HCEC 1CT (cell line): ENCODE data around the gene CSF3R.

Experiments used
- DNase-seq: peaks from one replicate; pipeline ENCODE4 v3.0.0-alpha.2; 2017

CSF3R gene

DNA sequence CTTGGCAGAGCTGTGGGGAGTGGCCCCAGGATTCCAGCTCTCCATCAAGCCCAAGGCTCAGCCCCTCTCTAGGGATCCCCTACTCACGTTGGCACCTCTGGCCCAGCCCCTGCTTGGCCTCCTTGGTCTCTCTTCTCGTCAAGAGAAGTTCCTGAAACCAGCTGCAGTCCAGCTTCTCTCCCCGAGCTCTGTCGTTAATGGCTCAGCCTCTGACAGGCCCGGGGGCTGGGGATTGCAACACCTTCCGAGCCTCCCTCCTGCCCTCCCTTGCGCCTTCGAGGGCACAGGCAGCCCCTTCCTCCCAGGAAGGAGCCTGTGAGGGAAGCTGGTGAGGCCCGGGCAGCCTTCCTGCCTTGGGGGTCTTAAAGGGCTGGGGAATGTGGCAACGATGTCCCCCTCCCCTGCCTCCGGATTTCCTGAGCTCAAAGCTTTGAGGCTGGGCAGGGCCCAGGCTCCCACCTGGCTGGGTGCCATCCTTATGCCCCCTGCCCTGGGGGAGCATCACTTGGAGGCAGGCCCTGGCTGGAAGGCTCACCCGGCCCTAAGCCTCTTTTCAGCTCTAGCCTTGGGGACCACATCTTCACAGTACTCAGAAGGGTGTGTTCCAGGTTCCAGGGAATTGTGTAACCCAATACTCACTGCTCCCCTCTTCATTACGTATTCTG lies at the start of gene CSF3R:
TSS of gene CSF3R (minus strand) at position 190 of the 665 bp plus-strand sequence. CDS start 3,417 bp downstream, outside the sequence.
- DNase-seq, result no peak

DNA sequence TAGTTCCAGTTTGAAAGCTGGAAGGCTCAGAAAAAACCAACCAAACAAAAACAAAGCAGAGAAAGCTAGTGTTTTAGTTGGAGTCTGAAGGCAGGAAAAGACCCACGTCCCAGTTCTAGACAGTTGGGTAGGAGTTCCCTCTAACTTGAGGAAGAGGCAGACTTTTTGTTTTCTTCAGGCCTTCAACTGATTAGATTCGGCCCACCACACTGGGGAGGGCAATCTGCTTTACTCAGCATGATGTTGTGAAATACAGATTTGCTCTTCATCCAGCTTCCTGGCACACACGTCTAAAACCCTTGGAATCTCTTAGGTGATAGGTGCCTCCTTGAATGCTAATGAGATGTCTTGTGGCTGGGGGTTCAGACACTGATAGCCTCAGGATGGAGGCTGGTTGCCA lies 49.1 kb upstream of the CSF3R start:
- no peak for DNase-seq

DNA sequence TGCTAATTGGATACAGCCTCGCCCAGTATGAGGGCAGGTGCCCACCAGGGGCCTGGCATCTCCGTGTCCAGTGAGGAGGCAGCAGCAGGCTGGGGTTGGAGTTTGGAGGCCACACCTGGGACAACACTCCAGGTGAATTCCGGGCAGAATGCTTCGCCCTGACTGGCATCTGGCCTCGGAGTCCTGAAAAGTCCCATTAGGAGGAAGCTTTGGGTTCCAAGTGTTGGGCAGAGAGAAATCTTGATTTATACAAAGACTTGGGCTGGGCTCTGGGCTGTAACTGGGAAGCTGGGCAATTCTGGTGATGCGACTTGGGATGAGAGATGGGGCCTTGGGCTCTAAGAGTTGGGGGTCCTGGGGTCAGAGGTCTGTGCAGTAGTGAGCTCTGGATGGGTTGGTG lies 48.1 kb upstream of the CSF3R start:
- DNase-seq, result no peak

DNA sequence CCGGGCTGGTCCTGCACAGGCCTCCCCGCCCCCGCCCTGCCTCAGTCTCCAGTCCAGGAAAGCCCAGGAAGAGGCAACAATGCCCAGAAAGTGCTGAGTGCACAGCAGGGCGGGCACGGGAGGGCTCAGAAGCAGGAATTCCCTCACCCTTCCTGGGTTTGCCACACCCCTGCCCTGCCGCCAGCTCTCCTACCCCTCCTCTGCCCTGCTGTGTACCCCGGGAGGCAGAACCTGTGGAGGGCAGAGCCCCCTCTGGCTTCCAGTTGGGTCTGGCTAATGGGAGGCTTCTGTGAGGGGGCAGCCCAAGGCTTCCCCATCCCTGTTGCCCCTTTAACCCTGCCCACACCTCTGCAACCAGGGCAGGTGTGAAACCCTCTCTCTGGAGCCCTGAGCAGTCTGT lies 47.5 kb upstream of the CSF3R start:
- DNase-seq, result no peak

DNA sequence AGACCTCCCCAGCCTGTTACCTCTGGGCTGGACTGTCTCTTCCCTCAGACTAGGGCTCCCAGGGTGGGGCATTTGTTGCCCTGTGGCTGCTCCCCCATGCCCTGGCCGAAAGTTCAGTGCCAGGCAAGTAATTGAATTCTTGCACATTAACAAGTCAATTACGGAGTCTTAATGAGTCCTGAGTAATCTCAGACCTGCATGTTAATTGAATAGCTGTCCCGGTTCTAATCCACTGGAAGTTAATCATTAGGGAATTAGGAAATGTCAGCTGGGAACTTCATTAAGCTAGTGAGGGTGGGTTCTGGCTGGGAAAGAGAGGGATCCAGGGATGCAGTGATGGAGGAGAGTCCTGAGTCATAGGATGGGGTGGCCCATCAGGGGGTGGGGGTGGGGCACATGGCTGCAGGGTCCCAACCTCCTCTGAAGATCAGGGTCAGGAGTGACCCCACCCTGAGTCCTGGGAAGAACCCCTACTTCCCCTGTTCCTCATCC lies 47.1 kb upstream of the CSF3R start:
- DNase-seq, result no peak

GRCh38 chr1:36528361-36529349 lies 45.9 kb upstream of the CSF3R start:
- DNase-seq, result no peak

DNA sequence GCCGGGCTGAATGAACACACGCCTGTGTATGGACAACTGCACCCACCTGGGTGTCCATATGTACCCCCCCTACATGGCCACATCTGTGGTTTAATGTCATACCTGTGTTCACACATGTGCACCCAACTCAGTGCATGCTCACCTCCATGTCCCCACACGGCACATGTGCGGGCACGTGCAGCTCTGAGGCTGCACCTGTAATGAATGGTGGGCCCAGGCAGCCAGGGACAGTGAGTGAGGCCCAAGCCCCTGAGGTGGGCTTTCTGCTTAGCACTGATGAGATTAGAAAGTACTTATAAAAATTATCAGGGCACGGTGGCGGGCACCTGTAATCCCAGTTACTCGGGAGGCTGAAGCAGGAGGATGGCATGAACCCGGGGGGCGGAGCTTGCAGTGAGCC lies 42.5 kb upstream of the CSF3R start:
- no peak for DNase-seq

GRCh38 chr1:36524359-36525062 lies 41.8 kb upstream of the CSF3R start:
- no peak for DNase-seq

DNA sequence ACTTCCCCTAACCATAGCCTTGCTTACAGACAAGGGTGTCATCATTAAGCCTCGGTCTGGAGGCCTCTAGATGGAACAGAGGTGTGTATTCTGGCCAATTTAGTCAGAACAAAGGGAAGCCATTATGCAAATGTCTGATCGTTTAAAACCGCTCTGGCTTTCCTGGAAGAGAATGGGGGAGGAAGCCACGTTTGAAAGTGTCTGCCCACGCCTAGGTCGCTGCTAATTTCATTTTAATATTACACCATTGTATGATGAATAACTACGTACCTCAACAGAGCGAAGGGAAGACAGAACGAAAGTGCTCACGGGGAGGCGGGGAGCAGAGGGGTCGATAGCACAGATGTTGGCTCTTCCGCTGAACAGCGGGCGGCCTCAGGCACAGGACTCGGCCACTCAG lies 41.1 kb upstream of the CSF3R start:
- DNase-seq, result no peak

GRCh38 chr1:36523230-36523495 lies 40.5 kb upstream of the CSF3R start:
- DNase-seq, result no peak

DNA sequence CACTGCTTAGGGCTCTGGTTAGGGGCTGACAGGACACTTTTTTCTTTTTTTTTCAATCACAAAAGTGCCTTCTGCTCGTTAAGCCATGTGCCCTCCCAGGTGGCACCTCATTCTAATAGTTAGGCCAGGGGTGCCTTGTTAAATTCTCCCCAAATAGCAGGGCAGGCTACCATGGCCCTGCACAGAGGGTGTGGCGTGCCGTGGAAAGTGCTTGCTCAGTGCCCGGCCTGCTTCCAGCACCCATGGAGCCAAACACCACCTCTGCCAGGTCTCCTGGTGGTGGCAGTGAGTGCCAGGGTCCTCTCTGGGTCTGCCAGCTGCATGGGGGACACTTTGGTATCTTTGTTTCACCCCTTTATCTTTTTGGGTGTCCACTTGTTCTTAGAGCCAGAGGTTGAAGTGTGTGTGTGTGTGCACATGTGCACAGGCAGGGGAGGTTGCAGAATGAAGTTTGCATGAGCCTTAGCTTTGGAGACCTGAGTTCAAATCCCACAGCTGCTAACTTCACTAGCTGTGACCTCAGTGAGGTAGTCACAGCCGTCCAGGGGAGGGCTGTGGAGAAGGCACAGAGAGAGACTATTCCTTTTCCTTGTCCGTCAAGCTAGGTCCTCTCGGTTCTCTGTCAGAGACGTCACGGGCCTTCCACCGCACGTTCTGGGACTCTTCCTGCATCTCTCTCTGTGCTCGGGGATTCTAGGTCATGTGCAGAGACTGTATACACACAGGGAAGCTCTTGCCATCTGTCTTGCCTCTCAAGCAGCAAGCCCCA lies 39.9 kb upstream of the CSF3R start:
- DNase-seq, result no peak

GRCh38 chr1:36522021-36522420 lies 39.3 kb upstream of the CSF3R start:
- no peak for DNase-seq

GRCh38 chr1:36520771-36521420 lies 38.2 kb upstream of the CSF3R start:
- no peak for DNase-seq

- no peak for DNase-seq
Measured at GRCh38 chr1:36520056-36520455, 37.3 kb upstream of the CSF3R start.

GRCh38 chr1:36517011-36517771 lies 34.5 kb upstream of the CSF3R start:
- DNase-seq, result no peak

DNA sequence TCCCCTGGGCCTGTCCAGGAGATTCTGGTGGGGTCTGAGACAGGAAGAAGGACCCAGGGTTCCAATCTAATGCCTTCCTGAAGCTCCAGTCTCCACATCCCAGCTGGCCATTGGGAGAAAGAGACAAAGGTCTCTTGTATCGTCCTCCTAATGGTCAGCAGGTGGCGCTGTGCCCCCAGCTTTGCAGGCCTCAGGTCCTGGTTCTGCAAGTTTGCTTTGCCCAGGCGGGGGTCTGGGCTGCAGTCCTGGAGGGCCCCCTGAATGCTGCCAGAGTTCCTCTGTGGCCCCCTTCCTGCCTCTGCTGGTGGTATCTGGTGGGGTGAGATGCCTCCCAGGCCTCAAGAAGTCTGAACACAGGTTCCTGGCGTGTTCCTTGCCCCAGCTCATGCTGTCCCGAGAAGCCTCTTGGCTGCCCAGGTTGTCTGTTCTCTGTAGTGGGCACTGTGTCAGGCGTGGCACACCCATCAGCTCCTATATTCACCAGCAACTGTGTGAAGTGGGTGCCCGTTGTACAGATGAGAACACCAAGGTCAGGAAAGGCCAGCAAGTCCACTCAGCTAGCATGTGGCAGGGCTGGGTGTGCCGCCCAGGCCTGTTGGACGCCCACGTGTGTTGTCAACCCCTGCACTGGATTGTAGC lies 33.8 kb upstream of the CSF3R start:
- peak; percentile 43 for DNase-seq

GRCh38 chr1:36515315-36516138 lies 32.8 kb upstream of the CSF3R start:
- DNase-seq, result no peak

DNA sequence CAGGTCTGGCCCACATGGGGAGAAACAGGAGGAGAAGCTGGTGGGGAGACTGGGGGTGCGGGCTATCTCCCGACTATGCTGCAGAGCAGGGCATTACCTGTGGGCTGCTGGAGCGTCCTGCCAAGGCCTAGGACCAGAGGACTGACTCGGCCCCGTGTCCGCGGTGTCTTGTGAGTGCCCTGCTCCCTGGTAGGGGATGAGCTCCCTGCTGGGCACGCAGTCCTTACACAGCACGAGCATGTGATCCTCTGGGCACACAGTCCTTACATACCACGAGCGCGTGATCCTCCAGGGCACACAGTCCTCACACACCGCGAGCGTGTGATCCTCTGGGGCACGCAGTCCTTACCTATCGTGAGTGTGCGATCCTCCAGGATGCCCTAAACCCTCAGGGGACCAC lies 31.8 kb upstream of the CSF3R start:
- no peak for DNase-seq

DNA sequence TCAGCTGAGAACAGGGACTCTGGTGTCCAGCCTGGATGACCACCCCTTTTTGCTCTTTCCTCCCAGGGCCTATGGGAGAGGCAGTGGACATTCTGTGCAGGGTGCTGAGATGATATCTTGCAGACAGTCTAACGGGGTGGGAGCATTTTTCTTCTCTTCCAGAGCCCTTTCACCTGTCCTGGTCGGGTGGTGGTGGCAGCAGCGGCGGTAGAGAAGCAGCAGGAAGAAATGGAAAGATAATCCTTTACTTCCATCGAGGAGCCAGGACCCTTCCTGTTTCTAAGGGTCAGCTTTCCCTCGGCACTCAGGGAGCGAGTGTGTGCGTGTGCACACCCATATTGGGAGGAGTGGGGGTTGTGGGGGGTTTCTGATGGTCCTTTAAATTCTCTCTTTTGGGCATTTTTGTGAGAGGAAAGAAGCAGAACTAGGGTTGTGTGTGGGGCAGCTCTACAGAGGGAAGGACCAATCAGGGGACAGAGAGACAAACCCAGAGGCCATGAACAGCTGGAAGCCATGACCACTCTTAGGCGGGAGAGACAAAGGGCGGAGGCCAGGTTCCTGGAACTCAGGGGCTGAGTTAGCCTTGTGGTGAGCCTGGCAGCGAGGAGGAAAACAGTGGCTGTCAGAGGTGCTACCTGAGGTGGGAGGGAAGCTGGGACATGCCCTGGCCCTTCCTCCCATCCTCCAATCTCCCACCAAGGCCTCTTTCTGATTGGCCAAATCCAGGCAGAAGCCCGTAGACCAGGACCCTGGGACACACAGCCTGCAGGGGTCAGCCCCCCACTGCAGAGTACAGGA lies 31.2 kb upstream of the CSF3R start:
- DNase-seq, result no peak
